Activated B cell treated with CpG ODN at 0.5 μM for 24 hours (primary cell): ENCODE measurements around the gene MAPK8IP2. TPM values are rescaled to one million over a fixed set of nuclear protein-coding genes. Genes with fewer than 3 reads are reported as not detected.
"Not testable (repeated sequence)": the region's sequence is repeated elsewhere in the genome, so short reads cannot be mapped to it uniquely, and the experiment has no call there.

Source experiments
- ATAC-seq: fragments of 200-7000 bp; cut with Tn5 transposase; one replicate; pipeline ENCODE4 v1.10.0; 2021; ENCODE audit warnings: low read depth, mild to moderate bottlenecking, moderate library complexity
- CTCF ChIA-PET: fragments of 350-600 bp; sonication (Branson Sonifier 250); formaldehyde crosslinking; loops from one replicate; lab custom pipeline; 2021; ENCODE audit warnings: antibody characterized with exemption; lab: Charles Lee
- POLR2A ChIA-PET: fragments of 350-600 bp; sonication (Branson Sonifier 250); formaldehyde crosslinking; loops from one replicate; lab custom pipeline; 2021; ENCODE audit warnings: antibody characterized with exemption; lab: Charles Lee
- DNase-seq: peaks from one replicate; pipeline ENCODE4 v3.0.0; 2022
- H3K27ac Mint-ChIP-seq: one replicate; pipeline ENCODE4 v1.8.0; 2020; ENCODE audit warnings: mixed read lengths
- H3K27me3 Mint-ChIP-seq: one replicate; pipeline ENCODE4 v1.8.0; 2021; ENCODE audit warnings: mixed read lengths
- H3K36me3 Mint-ChIP-seq: one replicate; pipeline ENCODE4 v1.8.0; 2021; ENCODE audit warnings: low read depth, mixed read lengths
- H3K4me1 Mint-ChIP-seq: one replicate; pipeline ENCODE4 v1.8.0; 2021; ENCODE audit warnings: mixed read lengths
- H3K4me3 Mint-ChIP-seq: one replicate; pipeline ENCODE4 v1.8.0; 2020; ENCODE audit warnings: mild to moderate bottlenecking, mixed read lengths
- H3K9me3 Mint-ChIP-seq: one replicate; pipeline ENCODE4 v1.8.0; 2020; ENCODE audit warnings: mixed read lengths
- CTCF ChIP-seq: fragments of 200-600 bp; IDR thresholded peaks from one replicate; pipeline ENCODE4 v1.8.0; 2022; ENCODE audit warnings: antibody characterized with exemption, mild to moderate bottlenecking
- intact Hi-C: fragments of 100-400 bp; cut with micrococcal nuclease; formaldehyde crosslinking; loops from one replicate; pipeline ENCODE4 v1.15.1; 2024
- total RNA-seq: library from RNA; stranded (reverse); gene quantifications from 2 replicates; pipeline ENCODE4 v1.2.3, GENCODE V29; 2022

MAPK8IP2 gene
- total RNA-seq, 1 donor from 2014 or later: 0.18 TPM

GRCh38 chr22:50612168-50612527 is 11.6 kb downstream of the MAPK8IP2 start:
- intact Hi-C loops: no loop called here
- DNase-seq (no peak), ATAC-seq (no peak)
- ChIA-PET POLR2A (interaction anchor here (0.9 kb wide), 1 partner anchor 13 kb away, joined by 5 read pairs; no protein-coding TSS in a partner anchor), CTCF (no interaction called here)
- Mint-ChIP-seq H3K27ac (no peak overlapping the region), H3K4me1 (no peaks in the 10 kb centered on the region), H3K4me3 (no peak overlapping the region), H3K9me3 (no peaks in the 10 kb centered on the region), H3K27me3 (peaks cover 33% of the 10 kb centered on the region), H3K36me3 (no peaks in the 10 kb centered on the region)
- TF ChIP-seq CTCF: no peak

GRCh38 chr22:50612528-50613221 is 12.1 kb downstream of the MAPK8IP2 start:
- Mint-ChIP-seq H3K27ac (no peak overlapping the region), H3K4me3 (no peak overlapping the region), H3K36me3 (no peaks in the 10 kb centered on the region), H3K27me3 (peaks cover 28% of the 10 kb centered on the region), H3K9me3 (no peaks in the 10 kb centered on the region), H3K4me1 (no peaks in the 10 kb centered on the region)
- DNase-seq: no peak
- ChIA-PET POLR2A (interaction anchor here (0.9 kb wide), 1 partner anchor 14 kb away, joined by 5 read pairs; no protein-coding TSS in a partner anchor), CTCF (no interaction called here)
- peak; percentile 42 for ATAC-seq
- no peak for TF ChIP-seq CTCF
- intact Hi-C loops: no loop called here

GRCh38 chr22:50613291-50613981 is 12.8 kb downstream of the MAPK8IP2 start:
- ATAC-seq (no peak), DNase-seq (no peak)
- Mint-ChIP-seq H3K4me3 (no peak overlapping the region), H3K9me3 (no peaks in the 10 kb centered on the region), H3K27ac (no peak overlapping the region), H3K4me1 (no peaks in the 10 kb centered on the region), H3K27me3 (peaks cover 24% of the 10 kb centered on the region), H3K36me3 (no peaks in the 10 kb centered on the region)
- intact Hi-C loops: no loop called here
- CTCF ChIA-PET: no interaction called here
- no peak for TF ChIP-seq CTCF
- POLR2A ChIA-PET: no interaction called here

GRCh38 chr22:50614296-50614695 is 13.7 kb downstream of the MAPK8IP2 start:
- intact Hi-C loops: not testable (repeated sequence)

GRCh38 chr22:50620593-50621355 is 20.2 kb downstream of the MAPK8IP2 start:
- ATAC-seq (peak; percentile 79), DNase-seq (peak; percentile 74)
- Mint-ChIP-seq H3K4me3 (peak overlapping the region; percentile 85), H3K27me3 (no peaks in the 10 kb centered on the region), H3K27ac (peak overlapping the region; percentile 94), H3K4me1 (peaks cover 32% of the 10 kb centered on the region), H3K9me3 (no peaks in the 10 kb centered on the region), H3K36me3 (peaks cover 8% of the 10 kb centered on the region)
- intact Hi-C loops: loop anchor here (1.0 to 2.0 kb wide), 15 partner anchors 38 to 471 kb away; partner anchors contain the start of genes CHKB, DENND6B, MAPK11 and NCAPH2
- ChIA-PET CTCF (interaction anchor here (0.8 to 2.9 kb wide), 21 partner anchors 56 to 471 kb away, joined by 3 to 40 read pairs (median 6); partner anchors contain the start of genes HDAC10, LMF2, NCAPH2 and SCO2), POLR2A (interaction anchor here (0.7 to 3.8 kb wide), 27 partner anchors 12 to 430 kb away, joined by 3 to 94 read pairs (median 5); partner anchors contain the start of genes ADM2, HDAC10, LMF2 and NCAPH2)
- no peak for TF ChIP-seq CTCF

More at GRCh38 chr22:50614296-50614695, 13.7 kb downstream of the MAPK8IP2 start:
- POLR2A ChIA-PET, CTCF ChIA-PET, H3K36me3 Mint-ChIP-seq, H3K4me3 Mint-ChIP-seq, H3K9me3 Mint-ChIP-seq, DNase-seq, H3K27ac Mint-ChIP-seq, ATAC-seq, H3K4me1 Mint-ChIP-seq: not testable (repeated sequence)
- H3K27me3 Mint-ChIP-seq: peaks cover 19% of the 10 kb centered on the region
